ENCODE measurements around the gene CCDC126. TPM values are rescaled to one million over a fixed set of nuclear protein-coding genes. Genes with fewer than 3 reads are reported as not detected.

The CCDC126 gene
- total and polyA plus RNA-seq, 9 of the 15 experiments (the other 6 are each of a cell fraction or from before 2014, with no cell fraction given) = 3.0 to 16.2 (median 5.2) TPM

- TF ChIP-seq PHTF2 (CRISPR knock-in tag; IDR thresholded peaks at IDR 0.05) (no peak), U2AF1 (optimal IDR thresholded peaks at IDR 0.05; ENCODE audit: low read depth, low read length) (no peak), NCOR1 (IDR thresholded peaks at IDR 0.05) (no peak), SIN3A (IDR thresholded peaks at IDR 0.05; ENCODE audit: borderline replicate concordance in 2 of 2, control insufficient read depth in 1 of 2, low read depth in 2 of 2, low read length in 2 of 2) (peak; percentile 37 to 69; a peak in 2 of 4 replicates), ZNF212 (CRISPR knock-in tag; IDR thresholded peaks at IDR 0.05) (no peak), SMAD3 (CRISPR knock-in tag; conservative IDR thresholded peaks at IDR 0.05) (no peak; the same call in 1 of the 2 replicates), IRF2 (CRISPR knock-in tag; IDR thresholded peaks at IDR 0.05) (no peak), ZNF274 (IDR thresholded peaks at IDR 0.05; ENCODE audit: borderline replicate concordance, low read depth, low read length) (no peak), STAT5A (IDR thresholded peaks at IDR 0.05; ENCODE audit: borderline replicate concordance, low read length) (no peak; the same call in 1 of the 2 replicates), EGR1 (conservative IDR thresholded peaks at IDR 0.05) (peak; percentile 52), HNRNPK (IDR thresholded peaks at IDR 0.05; ENCODE audit: low read depth, low read length, poor library complexity, severe bottlenecking) (no peak), ZNF384 (IDR thresholded peaks at IDR 0.05; ENCODE audit: low read depth, low read length) (no peak), HEY1 (CRISPR knock-in tag; IDR thresholded peaks at IDR 0.05; ENCODE audit: borderline replicate concordance) (no peak), CHD4 (IDR thresholded peaks at IDR 0.05; ENCODE audit: insufficient read depth, insufficient replicate concordance, low read depth, low read length, poor library complexity, severe bottlenecking) (no peak), CBFA2T2 (conservative IDR thresholded peaks at IDR 0.05) (no peak), ZFP36 (IDR thresholded peaks at IDR 0.05; ENCODE audit: low read depth, low read length, partially characterized antibody) (no peak), MEF2D (tag; conservative IDR thresholded peaks at IDR 0.05; ENCODE audit: low read depth) (no peak), HNRNPL (IDR thresholded peaks at IDR 0.05; ENCODE audit: low read depth, low read length) (no peak), NKRF (IDR thresholded peaks at IDR 0.05; ENCODE audit: borderline replicate concordance) (peak; percentile 19; the same call in 1 of the 2 replicates), ZBTB17 (CRISPR knock-in tag; IDR thresholded peaks at IDR 0.05) (0 out of 2 replicates have a peak, but pooled peaks have one; percentile 18), THRB (CRISPR knock-in tag; conservative IDR thresholded peaks at IDR 0.05) (no peak), POLR2G (IDR thresholded peaks at IDR 0.05; ENCODE audit: low read depth, low read length) (peak; percentile 79), SRSF3 (IDR thresholded peaks at IDR 0.05; ENCODE audit: insufficient read depth, low read length) (no peak), PYGO2 (tag; IDR thresholded peaks at IDR 0.05) (no peak)
Observed at GRCh38 chr7:23597094-23598091, at the start of gene CCDC126 (continued).
